CD14-positive monocyte (primary cell): ENCODE measurements around the gene HDGFL3. TPM values are rescaled to one million over a fixed set of nuclear protein-coding genes. Genes with fewer than 3 reads are reported as not detected.

Source experiments
- DNase-seq, 3 donors: peaks; one replicate each; pipeline ENCODE4 v3.0.0-alpha.2; 2011 to 2022
- H2AFZ ChIP-seq: 2 replicates; pipeline ENCODE4 v1.6.0; 2012; ENCODE audit warnings: mild to moderate bottlenecking, low read depth, low read length, inconsistent platforms; ENCODE audit not compliant: insufficient read depth, poor library complexity, severe bottlenecking
- H3K27ac ChIP-seq, 2 donors: 1 replicate in 1 of 2; 2 replicates in 1 of 2; pipeline ENCODE4 v1.5.1; 2012 to 2013; ENCODE audit warnings: low read length in 2 of 2, control low read depth in 1 of 2, inconsistent platforms in 1 of 2, low read depth in 1 of 2, mild to moderate bottlenecking in 1 of 2
- H3K27me3 ChIP-seq, 2 donors: one replicate each; pipeline versions ENCODE4 v1.6.0 to v1.6.1; 2011 to 2013; ENCODE audit warnings: low read length in 2 of 2; ENCODE audit not compliant: control insufficient read depth in 2 of 2, insufficient read depth in 2 of 2
- H3K36me3 ChIP-seq, 2 donors: replicated peaks in 1 of 2; 1 replicate in 1 of 2; 2 replicates in 1 of 2; pipeline versions ENCODE4 v1.5.1 to v1.6.1; 2012 to 2013; ENCODE audit warnings: low read length in 2 of 2, control low read depth in 1 of 2, inconsistent platforms in 1 of 2, mild to moderate bottlenecking in 1 of 2; ENCODE audit not compliant: insufficient read depth in 2 of 2, control insufficient read depth in 1 of 2
- H3K4me1 ChIP-seq, 2 donors: 1 replicate in 1 of 2; 2 replicates in 1 of 2; pipeline versions ENCODE4 v1.5.1 to v1.6.1; 2012 to 2013; ENCODE audit warnings: low read length in 2 of 2, control low read depth in 1 of 2, inconsistent platforms in 1 of 2, mild to moderate bottlenecking in 1 of 2, moderate library complexity in 1 of 2; ENCODE audit not compliant: insufficient read depth in 2 of 2, control insufficient read depth in 1 of 2
- H3K4me2 ChIP-seq: replicated peaks from 2 replicates; pipeline ENCODE3; 2012; ENCODE audit warnings: low read length, moderate library complexity, mild to moderate bottlenecking; ENCODE audit not compliant: poor library complexity, severe bottlenecking; ENCODE audit errors: extremely low read depth
- H3K4me3 ChIP-seq, 3 experiments: fragments of 200-600 bp in 1 of 3; sonication (generic) in 1 of 3; replicated peaks in 1 of 3; 1 replicate in 2 of 3; 2 replicates in 1 of 3; pipeline ENCODE4 v1.5.1; 2011 to 2013; ENCODE audit warnings: low read length in 3 of 3, mild to moderate bottlenecking in 3 of 3, control low read depth in 2 of 3, low read depth in 2 of 3, inconsistent platforms in 1 of 3, moderate library complexity in 1 of 3
- H3K79me2 ChIP-seq: 2 replicates; pipeline ENCODE4 v1.6.0; 2012; ENCODE audit warnings: mild to moderate bottlenecking, control low read depth, inconsistent platforms, low read length, moderate library complexity; ENCODE audit not compliant: insufficient read depth
- H3K9ac ChIP-seq: 2 replicates; pipeline ENCODE4 v1.6.0; 2017; ENCODE audit warnings: low read length, mild to moderate bottlenecking; ENCODE audit not compliant: insufficient read depth, poor library complexity, severe bottlenecking
- H3K9me3 ChIP-seq, 2 donors: replicated peaks in 1 of 2; 1 replicate in 1 of 2; 2 replicates in 1 of 2; pipeline versions ENCODE4 v1.5.1 to v1.6.1; 2012 to 2013; ENCODE audit warnings: low read length in 2 of 2, control low read depth in 1 of 2; ENCODE audit not compliant: control insufficient read depth in 1 of 2, insufficient read depth in 1 of 2
- H4K20me1 ChIP-seq: 2 replicates; pipeline ENCODE4 v1.6.0; 2012; ENCODE audit warnings: mild to moderate bottlenecking, low read length, control low read depth, moderate library complexity; ENCODE audit not compliant: insufficient read depth
- H3K27ac Mint-ChIP-seq, 7 donors: one replicate each; pipeline ENCODE4 v1.8.0; 2020; ENCODE audit warnings: mild to moderate bottlenecking in 7 of 7, mixed read lengths in 7 of 7, moderate library complexity in 6 of 7, inconsistent platforms in 2 of 7
- H3K27me3 Mint-ChIP-seq, 3 donors: one replicate each; pipeline ENCODE4 v1.8.0; 2021 to 2022; ENCODE audit warnings: low read depth in 3 of 3, mild to moderate bottlenecking in 3 of 3, mixed read lengths in 3 of 3, moderate library complexity in 3 of 3, inconsistent platforms in 1 of 3
- H3K36me3 Mint-ChIP-seq, 2 donors: one replicate each; pipeline ENCODE4 v1.8.0; 2020; ENCODE audit warnings: mixed read lengths in 2 of 2, inconsistent platforms in 1 of 2, mild to moderate bottlenecking in 1 of 2
- H3K4me1 Mint-ChIP-seq: one replicate; pipeline ENCODE4 v1.8.0; 2020; ENCODE audit warnings: mild to moderate bottlenecking, mixed read lengths
- H3K4me3 Mint-ChIP-seq, 2 donors: one replicate each; pipeline ENCODE4 v1.8.0; 2020; ENCODE audit warnings: mild to moderate bottlenecking in 2 of 2, mixed read lengths in 2 of 2, moderate library complexity in 1 of 2
- H3K9me3 Mint-ChIP-seq, 7 donors: one replicate each; pipeline ENCODE4 v1.8.0; 2020 to 2022; ENCODE audit warnings: mixed read lengths in 7 of 7, mild to moderate bottlenecking in 6 of 7, moderate library complexity in 6 of 7, inconsistent platforms in 2 of 7
- WGBS: methylation state at CpG from one replicate; pipeline ENCODE4 v1.1.5; 2013; ENCODE audit warnings: missing lambda C conversion rate; ENCODE audit not compliant: insufficient coverage; 5-methylcytosine and 5-hydroxymethylcytosine counted together
- intact Hi-C, 2 donors: fragments of 100-400 bp; cut with micrococcal nuclease; formaldehyde crosslinking; loops; one replicate each; pipeline versions ENCODE4 v1.15.0 to v1.15.1; 2023
- polyA plus RNA-seq, 3 donors: library from polyadenylated mRNA; depleted of rRNA in 1 of 3; unstranded in 2 of 3; stranded (reverse) in 1 of 3; fragments of 300-500 nt in 2 of 3; fragments of >200 nt in 1 of 3; fragmentation: Illumina TruSeq in 2 of 3; gene quantifications; 1 replicate in 2 of 3; 2 replicates in 1 of 3; pipeline ENCODE4 v1.2.3, GENCODE V29; 2012 to 2021
- TF ChIP-seq, protein P1 (sequence below): fragments of 200-600 bp; IDR thresholded peaks from one replicate; pipeline ENCODE4 v1.8.0; 2022; ENCODE audit warnings: antibody characterized with exemption, mild to moderate bottlenecking

HDGFL3 gene
- polyA plus RNA-seq, 3 donors = 0.35 to 1.1 (median 0.69) TPM

DNA sequence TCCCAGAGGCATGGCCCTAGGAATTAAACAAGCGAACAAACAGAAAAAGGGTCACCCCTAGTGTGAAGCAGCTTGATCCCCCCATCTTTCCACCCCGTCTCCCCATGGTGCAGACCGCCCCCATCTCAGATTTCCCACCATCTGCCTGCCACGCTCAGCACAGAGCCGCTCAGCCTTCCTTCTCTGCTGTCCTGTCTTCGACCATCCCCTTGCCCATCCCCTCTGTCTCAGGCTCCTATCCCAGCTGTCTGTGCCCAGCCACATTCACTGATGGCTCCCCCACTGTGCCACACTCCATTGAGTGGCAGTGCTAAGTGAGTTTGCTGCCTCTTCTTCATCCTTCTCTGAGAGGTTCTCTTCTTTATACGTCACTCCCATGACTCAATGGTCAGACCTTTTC lies 128.9 kb downstream of the HDGFL3 start:
- Mint-ChIP-seq H3K4me1 (no peaks in the 10 kb centered on the region), H3K36me3 (peaks cover 0 to 3% of the 10 kb centered on the region in 2 donors), H3K27me3 (peaks cover 12 to 17% (median 13%) of the 10 kb centered on the region in 3 donors), H3K4me3 (no peak overlapping the region), H3K9me3 (peaks cover 6 to 22% (median 9%) of the 10 kb centered on the region in 7 donors), H3K27ac (peak overlapping the region in 1 of 7 donors; percentile 69)
- WGBS = 89% methylated on average over 1 of the region's 7 CpGs
- TF ChIP-seq, protein P1, sequence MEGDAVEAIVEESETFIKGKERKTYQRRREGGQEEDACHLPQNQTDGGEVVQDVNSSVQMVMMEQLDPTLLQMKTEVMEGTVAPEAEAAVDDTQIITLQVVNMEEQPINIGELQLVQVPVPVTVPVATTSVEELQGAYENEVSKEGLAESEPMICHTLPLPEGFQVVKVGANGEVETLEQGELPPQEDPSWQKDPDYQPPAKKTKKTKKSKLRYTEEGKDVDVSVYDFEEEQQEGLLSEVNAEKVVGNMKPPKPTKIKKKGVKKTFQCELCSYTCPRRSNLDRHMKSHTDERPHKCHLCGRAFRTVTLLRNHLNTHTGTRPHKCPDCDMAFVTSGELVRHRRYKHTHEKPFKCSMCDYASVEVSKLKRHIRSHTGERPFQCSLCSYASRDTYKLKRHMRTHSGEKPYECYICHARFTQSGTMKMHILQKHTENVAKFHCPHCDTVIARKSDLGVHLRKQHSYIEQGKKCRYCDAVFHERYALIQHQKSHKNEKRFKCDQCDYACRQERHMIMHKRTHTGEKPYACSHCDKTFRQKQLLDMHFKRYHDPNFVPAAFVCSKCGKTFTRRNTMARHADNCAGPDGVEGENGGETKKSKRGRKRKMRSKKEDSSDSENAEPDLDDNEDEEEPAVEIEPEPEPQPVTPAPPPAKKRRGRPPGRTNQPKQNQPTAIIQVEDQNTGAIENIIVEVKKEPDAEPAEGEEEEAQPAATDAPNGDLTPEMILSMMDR = no peak
- Histone ChIP-seq H3K9ac (no peak overlapping the region), H4K20me1 (no peaks in the 10 kb centered on the region), H3K79me2 (no peaks in the 10 kb centered on the region), H3K4me3 (no peak overlapping the region), H3K9me3 (peaks cover 5 to 6% of the 10 kb centered on the region in 2 donors), H3K4me2 (no peak overlapping the region), H3K27me3 (peaks cover 0 to 6% of the 10 kb centered on the region in 2 donors), H3K36me3 (no peaks in the 10 kb centered on the region), H3K4me1 (no peaks in the 10 kb centered on the region), H2AFZ (no peak overlapping the region), H3K27ac (no peak overlapping the region)
- DNase-seq = no peak
- intact Hi-C loops = no loop called here

Other genes with a start within 250 kb of the HDGFL3 start
- gene RAMAC, start 221.6 kb downstream of the HDGFL3 start, polyA plus RNA-seq = 10 to 100 TPM in 2 of 3 donors, 1 to 10 TPM in 1; 6.1 to 39.9 (median 27.7) TPM
- 10 to 100 TPM; 13.0 to 32.1 (median 25.7) TPM for gene C15orf40, start 196.2 kb downstream of the HDGFL3 start, polyA plus RNA-seq
- 10 to 100 TPM; 18.0 to 48.8 (median 37.2) TPM for gene BTBD1, start 140.6 kb downstream of the HDGFL3 start, polyA plus RNA-seq
- 10 to 100 TPM; 21.3 to 46.0 (median 35.4) TPM for gene TM6SF1, start 100.2 kb downstream of the HDGFL3 start, polyA plus RNA-seq
- not detected for gene BNC1, start 76.8 kb upstream of the HDGFL3 start, polyA plus RNA-seq
- not detected for gene SH3GL3, start 239.5 kb upstream of the HDGFL3 start, polyA plus RNA-seq